ENCODE results near the gene RIPOR2. TPM values are rescaled to one million over a fixed set of nuclear protein-coding genes. Genes with fewer than 3 reads are reported as not detected.

RIPOR2 gene
- total and polyA plus RNA-seq, 2 of the 13 experiments (the other 11 are each of a cell fraction or from before 2014, with no cell fraction given) = 0.02 to 0.05 TPM

GRCh38 chr6:24947636-24948035, 11.9 kb upstream of the RIPOR2 start:
- no peak for DNase-seq (ENCODE audit: low spot score)
- WGBS (ENCODE audit: low lambda C conversion rate) = 11% methylated on average over 4 of the region's 4 CpGs
- Histone ChIP-seq H3K27ac (ENCODE audit: extremely low read length, insufficient read depth, low read length) (no peak overlapping the region), H3K4me1 (ENCODE audit: insufficient read depth, low read length) (no peaks in the 10 kb centered on the region), H2AFZ (ENCODE audit: low read length) (no peak overlapping the region), H4K20me1 (ENCODE audit: insufficient read depth, low read length) (no peaks in the 10 kb centered on the region), H3K27me3 (ENCODE audit: control insufficient read depth in 1 of 2, insufficient read depth in 2 of 2, low read length in 2 of 2) (peaks cover 2 to 36% of the 10 kb centered on the region in 2 experiments; a peak in 4 of 5 replicates), H3K9me3 (ENCODE audit: low read length) (peaks cover 15% of the 10 kb centered on the region; the same call in 1 of the 2 replicates), H3K4me3 (replicated peaks in 1 of 3; ENCODE audit: insufficient read depth in 1 of 3, low read depth in 2 of 3, low read length in 3 of 3) (no peak overlapping the region), H3K79me2 (ENCODE audit: insufficient read depth, low read length) (no peaks in the 10 kb centered on the region), H3K4me2 (ENCODE audit: low read depth, low read length) (no peak overlapping the region), H3K36me3 (replicated peaks in 1 of 2; ENCODE audit: control insufficient read depth in 1 of 2, insufficient read depth in 2 of 2, low read length in 2 of 2) (no peaks in the 10 kb centered on the region), H3K9ac (ENCODE audit: insufficient read depth, low read depth, low read length) (no peak overlapping the region)
- intact Hi-C loops (cut with micrococcal nuclease; ENCODE audit: unreplicated experiment) (no loop called here), in situ Hi-C loops (cut with HindIII; ENCODE audit: extremely low pct_ligation_motif_present, low pct_unique_long_range_greater_than_20kb) (no loop called here)
- no peak for ATAC-seq
- no peak for TF ChIP-seq TRAFD1 (CRISPR knock-in tag; IDR thresholded peaks at IDR 0.05; ENCODE audit: borderline replicate concordance)
- TF ChIP-seq HNRNPK (IDR thresholded peaks at IDR 0.05; ENCODE audit: low read depth, low read length, poor library complexity, severe bottlenecking) = peak; percentile 89
- no peak for FAIRE-seq
- POLR2A ChIA-PET = no interaction called here
- CTCF ChIA-PET (ENCODE audit: low intra/inter-chr PET ratio, low total read pairs) = no interaction called here
- BruUV-seq (replicated peaks) = no TSS peak

- in situ Hi-C loops (cut with HindIII; ENCODE audit: extremely low pct_ligation_motif_present, low pct_unique_long_range_greater_than_20kb) = no loop called here
- FAIRE-seq = no peak
- Histone ChIP-seq H3K27me3 (ENCODE audit: control insufficient read depth in 1 of 2, insufficient read depth in 2 of 2, low read length in 2 of 2) (peaks cover 2 to 35% of the 10 kb centered on the region in 2 experiments; a peak in 4 of 5 replicates), H3K4me1 (ENCODE audit: insufficient read depth, low read length) (no peaks in the 10 kb centered on the region), H3K9me3 (ENCODE audit: low read length) (peaks cover 15% of the 10 kb centered on the region; the same call in 1 of the 2 replicates), H3K4me3 (replicated peaks in 1 of 3; ENCODE audit: insufficient read depth in 1 of 3, low read depth in 2 of 3, low read length in 3 of 3) (no peak overlapping the region), H2AFZ (ENCODE audit: low read length) (no peak overlapping the region), H3K9ac (ENCODE audit: insufficient read depth, low read depth, low read length) (no peak overlapping the region), H3K27ac (ENCODE audit: extremely low read length, insufficient read depth, low read length) (no peak overlapping the region), H3K79me2 (ENCODE audit: insufficient read depth, low read length) (no peaks in the 10 kb centered on the region), H4K20me1 (ENCODE audit: insufficient read depth, low read length) (no peaks in the 10 kb centered on the region), H3K36me3 (replicated peaks in 1 of 2; ENCODE audit: control insufficient read depth in 1 of 2, insufficient read depth in 2 of 2, low read length in 2 of 2) (no peaks in the 10 kb centered on the region), H3K4me2 (ENCODE audit: low read depth, low read length) (no peak overlapping the region)
- TF ChIP-seq ZHX1 (CRISPR knock-in tag; IDR thresholded peaks at IDR 0.05; ENCODE audit: low read depth) = no peak
- ATAC-seq = no peak
- CTCF ChIA-PET (ENCODE audit: low intra/inter-chr PET ratio, low total read pairs) = no interaction called here
- DNase-seq (ENCODE audit: low spot score) = no peak
- intact Hi-C loops (cut with micrococcal nuclease; ENCODE audit: unreplicated experiment) = no loop called here
- no TSS peak for BruUV-seq (replicated peaks)
- POLR2A ChIA-PET = no interaction called here
Observed at GRCh38 chr6:24945054-24945453, 9.3 kb upstream of the RIPOR2 start.
